Osteoblast (primary cell): ENCODE data around the gene SLC16A2. TPM values are rescaled to one million over a fixed set of nuclear protein-coding genes. Genes with fewer than 3 reads are reported as not detected.
"Not testable (repeated sequence)": the region's sequence is repeated elsewhere in the genome, so short reads cannot be mapped to it uniquely, and the experiment has no call there.

Experiments used
- DNase-seq: peaks from one replicate; pipeline ENCODE4 v3.0.0; 2011; ENCODE audit warnings: low spot score, mixed read lengths; ENCODE audit not compliant: insufficient read length; ENCODE audit errors: missing footprints
- H2AFZ ChIP-seq: 2 replicates; pipeline ENCODE4 v1.6.0; 2011; ENCODE audit warnings: mild to moderate bottlenecking, low read length
- H3K27ac ChIP-seq: 2 replicates; pipeline ENCODE4 v1.5.1; 2011; ENCODE audit warnings: mild to moderate bottlenecking, low read depth, low read length, moderate library complexity
- H3K27me3 ChIP-seq: 2 replicates; pipeline ENCODE4 v1.6.0; 2012; ENCODE audit warnings: mild to moderate bottlenecking, control low read depth, inconsistent platforms, low read length, moderate library complexity; ENCODE audit not compliant: insufficient read depth
- H3K36me3 ChIP-seq: 2 replicates; pipeline ENCODE4 v1.5.1; 2011; ENCODE audit warnings: mild to moderate bottlenecking, low read length, control low read depth, moderate library complexity; ENCODE audit not compliant: insufficient read depth
- H3K4me1 ChIP-seq: 2 replicates; pipeline ENCODE4 v1.5.1; 2011; ENCODE audit warnings: mild to moderate bottlenecking, low read length, control low read depth, moderate library complexity; ENCODE audit not compliant: insufficient read depth
- H3K4me2 ChIP-seq: 2 replicates; pipeline ENCODE4 v1.6.0; 2011; ENCODE audit warnings: mild to moderate bottlenecking, low read length; ENCODE audit not compliant: insufficient read depth
- H3K4me3 ChIP-seq: fragments of 200-600 bp; sonication (generic); 3 replicates; pipeline ENCODE4 v1.5.1; 2012; ENCODE audit warnings: mild to moderate bottlenecking, low read length, inconsistent platforms; ENCODE audit not compliant: insufficient read depth
- H3K79me2 ChIP-seq: 2 replicates; pipeline ENCODE4 v1.6.0; 2012; ENCODE audit warnings: mild to moderate bottlenecking, low read length, control low read depth, inconsistent platforms; ENCODE audit not compliant: insufficient read depth
- H3K9me3 ChIP-seq: 2 replicates; pipeline ENCODE4 v1.5.1; 2011; ENCODE audit warnings: low read depth, low read length, control low read depth
- H4K20me1 ChIP-seq: 2 replicates; pipeline ENCODE4 v1.6.0; 2012; ENCODE audit warnings: mild to moderate bottlenecking, low read length, control low read depth; ENCODE audit not compliant: insufficient read depth
- total RNA-seq: library from RNA; depleted of rRNA; stranded (reverse); fragments of >200 nt; gene quantifications from 2 replicates; pipeline ENCODE4 v1.2.3, GENCODE V29; 2012
- TF ChIP-seq, protein P1 (sequence below): IDR thresholded peaks from 2 replicates; pipeline ENCODE4 v1.5.1; 2011; ENCODE audit warnings: mild to moderate bottlenecking, low read depth, low read length, moderate library complexity; ENCODE audit errors: extremely low read depth

Gene SLC16A2
- total RNA-seq, 1 donor: 11.6 TPM

DNA sequence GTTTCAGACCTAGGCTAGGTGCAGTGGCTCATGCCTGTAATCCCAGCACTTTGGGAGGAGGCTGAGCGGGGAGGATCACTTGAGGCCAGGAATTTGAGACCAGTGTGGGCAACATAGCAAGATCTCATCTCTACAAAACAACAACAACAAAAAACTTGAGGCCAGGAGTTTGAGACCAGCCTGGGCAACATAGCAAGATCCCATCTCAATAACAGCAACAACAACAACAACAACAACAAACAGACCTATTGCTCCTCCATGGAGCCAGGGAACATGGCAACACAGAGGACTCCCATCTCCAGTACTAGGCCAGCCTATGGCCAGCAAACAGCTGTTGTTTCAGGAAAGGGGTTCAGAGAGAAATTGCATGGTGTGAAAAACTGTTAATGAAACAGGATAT lies 43.4 kb downstream of the SLC16A2 start:
- H3K4me3 ChIP-seq: no peak overlapping the region
- H4K20me1 ChIP-seq: peaks cover 5% of the 10 kb centered on the region
- DNase-seq: no peak
- no peak overlapping the region for H2AFZ ChIP-seq
- H3K4me1 ChIP-seq: no peaks in the 10 kb centered on the region
- no peak overlapping the region for H3K27ac ChIP-seq
- no peaks in the 10 kb centered on the region for H3K79me2 ChIP-seq
- H3K4me2 ChIP-seq: no peak overlapping the region
- peaks cover 3% of the 10 kb centered on the region for H3K27me3 ChIP-seq
- H3K36me3 ChIP-seq: no peaks in the 10 kb centered on the region
- TF ChIP-seq, protein P1, sequence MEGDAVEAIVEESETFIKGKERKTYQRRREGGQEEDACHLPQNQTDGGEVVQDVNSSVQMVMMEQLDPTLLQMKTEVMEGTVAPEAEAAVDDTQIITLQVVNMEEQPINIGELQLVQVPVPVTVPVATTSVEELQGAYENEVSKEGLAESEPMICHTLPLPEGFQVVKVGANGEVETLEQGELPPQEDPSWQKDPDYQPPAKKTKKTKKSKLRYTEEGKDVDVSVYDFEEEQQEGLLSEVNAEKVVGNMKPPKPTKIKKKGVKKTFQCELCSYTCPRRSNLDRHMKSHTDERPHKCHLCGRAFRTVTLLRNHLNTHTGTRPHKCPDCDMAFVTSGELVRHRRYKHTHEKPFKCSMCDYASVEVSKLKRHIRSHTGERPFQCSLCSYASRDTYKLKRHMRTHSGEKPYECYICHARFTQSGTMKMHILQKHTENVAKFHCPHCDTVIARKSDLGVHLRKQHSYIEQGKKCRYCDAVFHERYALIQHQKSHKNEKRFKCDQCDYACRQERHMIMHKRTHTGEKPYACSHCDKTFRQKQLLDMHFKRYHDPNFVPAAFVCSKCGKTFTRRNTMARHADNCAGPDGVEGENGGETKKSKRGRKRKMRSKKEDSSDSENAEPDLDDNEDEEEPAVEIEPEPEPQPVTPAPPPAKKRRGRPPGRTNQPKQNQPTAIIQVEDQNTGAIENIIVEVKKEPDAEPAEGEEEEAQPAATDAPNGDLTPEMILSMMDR: no peak
- no peaks in the 10 kb centered on the region for H3K9me3 ChIP-seq

DNA sequence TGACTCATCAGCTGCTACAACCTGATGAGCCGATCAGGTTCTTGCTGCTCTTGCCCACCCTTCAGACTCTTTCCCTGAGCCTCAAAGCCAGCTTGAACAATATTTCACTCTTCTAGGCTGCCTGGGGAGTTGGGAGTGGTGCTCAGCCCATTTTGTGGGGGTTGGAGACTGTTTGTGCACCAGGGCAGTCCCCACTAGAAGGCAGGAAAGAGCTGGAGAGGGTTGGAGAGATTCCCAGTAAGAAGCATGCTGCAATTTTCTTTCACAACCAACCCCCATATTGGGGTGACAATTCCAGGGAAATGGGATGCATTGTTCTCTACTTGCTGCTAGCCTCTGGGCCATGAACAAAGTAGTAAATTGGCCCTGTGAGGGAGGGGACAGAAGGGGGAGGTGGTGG lies 44.1 kb downstream of the SLC16A2 start:
- Histone ChIP-seq H3K4me2 (no peak overlapping the region), H3K4me1 (no peaks in the 10 kb centered on the region), H3K27me3 (peaks cover 3% of the 10 kb centered on the region), H4K20me1 (peaks cover 3% of the 10 kb centered on the region), H3K27ac (no peak overlapping the region), H3K9me3 (no peaks in the 10 kb centered on the region), H3K36me3 (no peaks in the 10 kb centered on the region), H2AFZ (no peak overlapping the region), H3K4me3 (no peak overlapping the region), H3K79me2 (no peaks in the 10 kb centered on the region)
- TF ChIP-seq, protein P1: peak; percentile 8
- DNase-seq: no peak

DNA sequence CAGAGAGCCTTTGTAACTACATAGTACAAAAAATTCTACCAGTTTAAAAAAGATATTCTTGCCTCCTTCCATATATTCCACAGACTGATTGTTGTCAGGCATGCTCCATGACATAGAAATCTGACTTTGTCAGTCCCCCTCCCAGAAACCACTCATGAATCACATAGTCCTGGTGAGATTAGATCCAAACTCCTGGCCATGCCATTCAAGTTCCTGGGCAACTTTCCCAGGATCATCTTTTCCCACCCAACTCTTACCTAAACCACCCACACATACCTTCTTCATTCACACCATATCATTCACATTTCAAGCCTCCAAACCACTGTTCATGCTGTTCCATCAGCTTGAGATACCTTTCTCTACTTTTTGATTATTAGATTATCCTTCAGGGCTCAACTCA lies 46.4 kb downstream of the SLC16A2 start:
- TF ChIP-seq, protein P1: no peak
- H3K4me2 ChIP-seq: no peak overlapping the region
- H3K4me1 ChIP-seq: no peaks in the 10 kb centered on the region
- H4K20me1 ChIP-seq: peaks cover 2% of the 10 kb centered on the region
- no peaks in the 10 kb centered on the region for H3K79me2 ChIP-seq
- no peak overlapping the region for H3K4me3 ChIP-seq
- H3K36me3 ChIP-seq: no peaks in the 10 kb centered on the region
- no peak overlapping the region for H2AFZ ChIP-seq
- H3K9me3 ChIP-seq: no peaks in the 10 kb centered on the region
- H3K27me3 ChIP-seq: peaks cover 2% of the 10 kb centered on the region
- H3K27ac ChIP-seq: no peak overlapping the region
- DNase-seq: no peak

DNA sequence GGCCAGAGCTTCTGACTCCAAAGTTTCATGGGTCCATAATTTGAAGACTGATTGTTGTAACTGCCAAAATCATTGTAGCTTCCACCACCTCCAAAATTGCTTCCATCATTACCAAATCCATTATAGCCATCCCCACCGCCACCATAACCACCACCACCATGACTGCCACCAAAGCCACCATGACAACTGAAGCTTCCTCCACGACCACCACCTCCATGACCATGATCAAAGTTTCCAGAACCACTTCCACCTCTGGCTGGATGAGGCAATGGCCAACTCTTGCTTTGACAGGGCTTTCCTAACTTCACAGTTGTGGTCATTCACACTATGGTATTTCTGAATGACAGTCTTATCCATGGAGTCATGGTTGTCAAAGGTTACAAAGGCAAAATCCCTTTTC lies 51.8 kb downstream of the SLC16A2 start:
- not testable (repeated sequence) for H3K4me2 ChIP-seq, H3K4me1 ChIP-seq, DNase-seq, H3K27me3 ChIP-seq, H3K4me3 ChIP-seq, H4K20me1 ChIP-seq, H3K27ac ChIP-seq, H3K36me3 ChIP-seq, H3K79me2 ChIP-seq, H2AFZ ChIP-seq, H3K9me3 ChIP-seq

DNA sequence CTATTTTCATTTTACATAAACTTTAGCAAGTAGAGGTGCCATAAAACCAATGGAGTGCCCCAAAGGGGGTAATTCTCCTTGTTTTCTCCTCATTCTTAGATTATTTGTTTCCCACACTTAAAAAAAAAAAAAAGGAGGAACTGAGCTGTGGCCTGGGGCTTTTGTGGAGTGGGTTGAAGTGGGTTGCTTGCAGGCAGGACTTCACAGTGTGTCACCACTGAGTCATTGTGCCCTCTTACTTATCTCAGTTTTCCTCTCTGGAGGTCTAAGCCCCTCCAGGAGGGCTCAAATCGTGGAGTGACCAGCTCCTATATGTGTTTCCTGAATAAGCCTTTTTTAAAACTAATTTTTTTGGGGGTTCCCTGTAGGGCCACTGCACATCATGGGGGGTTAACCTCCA lies 69.0 kb downstream of the SLC16A2 start:
- H4K20me1 ChIP-seq: no peaks in the 10 kb centered on the region
- no peaks in the 10 kb centered on the region for H3K9me3 ChIP-seq
- H3K4me3 ChIP-seq: no peak overlapping the region
- H3K27me3 ChIP-seq: peaks cover 4% of the 10 kb centered on the region
- H3K36me3 ChIP-seq: no peaks in the 10 kb centered on the region
- DNase-seq: no peak
- H3K4me1 ChIP-seq: no peaks in the 10 kb centered on the region
- TF ChIP-seq, protein P1: no peak
- no peaks in the 10 kb centered on the region for H3K79me2 ChIP-seq
- H3K27ac ChIP-seq: no peak overlapping the region
- H3K4me2 ChIP-seq: no peak overlapping the region
- no peak overlapping the region for H2AFZ ChIP-seq
